B cell (primary cell): ENCODE results near the gene NEU4. TPM values are rescaled to one million over a fixed set of nuclear protein-coding genes. Genes with fewer than 3 reads are reported as not detected.

ENCODE experiments used
- ATAC-seq: fragments of 200-7000 bp; cut with Tn5 transposase; one replicate; pipeline ENCODE4 v1.10.0; 2021; ENCODE audit warnings: low read depth, mild to moderate bottlenecking, moderate number of reproducible peaks, moderate library complexity
- CTCF ChIA-PET: fragments of 350-600 bp; sonication (Branson Sonifier 250); formaldehyde crosslinking; loops from one replicate; lab custom pipeline; 2021; ENCODE audit warnings: antibody characterized with exemption, inconsistent platforms; lab: Charles Lee
- POLR2A ChIA-PET: fragments of 350-600 bp; sonication (Branson Sonifier 250); formaldehyde crosslinking; loops from one replicate; lab custom pipeline; 2021; ENCODE audit warnings: antibody characterized with exemption; lab: Charles Lee
- DNase-seq: peaks from one replicate; pipeline ENCODE4 v3.0.0; 2013
- H2AFZ ChIP-seq: 2 replicates; pipeline ENCODE4 v1.6.1; 2012; ENCODE audit warnings: mild to moderate bottlenecking, low read depth, low read length; ENCODE audit not compliant: insufficient read depth, poor library complexity, severe bottlenecking
- H3K27ac ChIP-seq, 2 donors: 1 replicate in 1 of 2; 2 replicates in 1 of 2; pipeline ENCODE4 v1.5.1; 2012 to 2013; ENCODE audit warnings: low read length in 2 of 2, mild to moderate bottlenecking in 2 of 2, moderate library complexity in 1 of 2
- H3K27me3 ChIP-seq, 4 experiments: fragments of 200-600 bp in 1 of 4; sonication (generic) in 1 of 4; replicated peaks in 1 of 4; 1 replicate in 2 of 4; 2 replicates in 2 of 4; pipeline versions ENCODE4 v1.6.1 to v1.7.0; 2013 to 2016; ENCODE audit warnings: low read length in 3 of 4, mild to moderate bottlenecking in 2 of 4, mixed read lengths in 1 of 4, moderate library complexity in 1 of 4; ENCODE audit not compliant: insufficient read depth in 4 of 4, control insufficient read depth in 3 of 4; ENCODE audit errors: control extremely low read depth in 1 of 4
- H3K36me3 ChIP-seq, 2 experiments: replicated peaks in 1 of 2; 1 replicate in 1 of 2; 2 replicates in 1 of 2; pipeline versions ENCODE4 v1.6.1 to v1.7.1; 2013; ENCODE audit warnings: low read length in 1 of 2; ENCODE audit not compliant: insufficient read depth in 2 of 2, control insufficient read depth in 1 of 2; ENCODE audit errors: control extremely low read depth in 1 of 2, extremely low read depth in 1 of 2
- H3K4me1 ChIP-seq, 2 donors: fragments of 200-600 bp in 1 of 2; sonication (generic) in 1 of 2; 1 replicate in 1 of 2; 2 replicates in 1 of 2; pipeline versions ENCODE4 v1.5.1 to v1.6.1; 2013 to 2017; ENCODE audit warnings: low read length in 2 of 2; ENCODE audit not compliant: control insufficient read depth in 2 of 2, insufficient read depth in 2 of 2
- H3K4me2 ChIP-seq: replicated peaks from 2 replicates; pipeline ENCODE3; 2012; ENCODE audit warnings: mild to moderate bottlenecking, low read depth, low read length; ENCODE audit not compliant: poor library complexity, severe bottlenecking
- H3K4me3 ChIP-seq, 5 experiments: fragments of 200-600 bp in 1 of 5; sonication (generic) in 1 of 5; 1 replicate in 3 of 5; 2 replicates in 2 of 5; pipeline versions ENCODE4 v1.5.1 to v1.7.0; 2011 to 2016; ENCODE audit warnings: low read length in 4 of 5, mild to moderate bottlenecking in 4 of 5, low read depth in 2 of 5, control low read depth in 1 of 5, moderate library complexity in 1 of 5; ENCODE audit not compliant: insufficient read depth in 1 of 5; ENCODE audit errors: control extremely low read depth in 1 of 5, extremely low read depth in 1 of 5
- H3K79me2 ChIP-seq: fragments of 200-600 bp; sonication (generic); one replicate; pipeline ENCODE4 v1.6.0; 2016; ENCODE audit warnings: low read length; ENCODE audit not compliant: control insufficient read depth, insufficient read depth
- H3K9ac ChIP-seq: fragments of 200-600 bp; sonication (generic); 2 replicates; pipeline ENCODE4 v1.6.1; 2017; ENCODE audit warnings: mild to moderate bottlenecking, low read length, moderate library complexity
- H3K9me3 ChIP-seq, 3 donors: one replicate each; pipeline versions ENCODE4 v1.6.1 to v1.7.1; 2013; ENCODE audit warnings: low read length in 2 of 3; ENCODE audit not compliant: control insufficient read depth in 2 of 3, insufficient read depth in 1 of 3; ENCODE audit errors: control extremely low read depth in 1 of 3
- H4K20me1 ChIP-seq: 2 replicates; pipeline ENCODE4 v1.6.0; 2012; ENCODE audit warnings: mild to moderate bottlenecking, low read length; ENCODE audit not compliant: insufficient read depth, control insufficient read depth, poor library complexity, severe bottlenecking
- H3K27ac Mint-ChIP-seq: one replicate; pipeline ENCODE4 v1.8.0; 2021; ENCODE audit warnings: mixed read lengths
- H3K27me3 Mint-ChIP-seq: one replicate; pipeline ENCODE4 v1.8.0; 2021; ENCODE audit warnings: mixed read lengths
- H3K4me1 Mint-ChIP-seq: one replicate; pipeline ENCODE4 v1.8.0; 2021; ENCODE audit warnings: mixed read lengths
- H3K4me3 Mint-ChIP-seq: one replicate; pipeline ENCODE4 v1.8.0; 2021; ENCODE audit warnings: mixed read lengths
- H3K9me3 Mint-ChIP-seq: one replicate; pipeline ENCODE4 v1.8.0; 2022; ENCODE audit warnings: mixed read lengths; ENCODE audit not compliant: insufficient read depth
- CTCF ChIP-seq: fragments of 200-600 bp; IDR thresholded peaks from one replicate; pipeline ENCODE4 v1.8.0; 2022; ENCODE audit warnings: antibody characterized with exemption, mild to moderate bottlenecking
- EZH2 ChIP-seq: IDR thresholded peaks from 2 replicates; pipeline ENCODE4 v1.6.1; 2012; ENCODE audit warnings: borderline replicate concordance, low read depth, mild to moderate bottlenecking, moderate library complexity, low read length; ENCODE audit not compliant: insufficient read depth, poor library complexity, severe bottlenecking
- WGBS: methylation state at CpG from one replicate; pipeline ENCODE4 v1.1.5; 2013; ENCODE audit warnings: missing lambda C conversion rate; ENCODE audit not compliant: insufficient coverage; 5-methylcytosine and 5-hydroxymethylcytosine counted together
- intact Hi-C: fragments of 100-400 bp; cut with micrococcal nuclease; formaldehyde crosslinking; loops from one replicate; pipeline ENCODE4 v1.10.0; 2022
- polyA plus RNA-seq: library from polyadenylated mRNA; depleted of rRNA; stranded (reverse); fragments of >200 nt; gene quantifications from 2 replicates; pipeline ENCODE4 v1.2.3, GENCODE V29; 2012
- total RNA-seq, 2 donors: library from RNA; stranded (reverse); fragments of 120-200 nt in 1 of 2; gene quantifications; 1 replicate in 1 of 2; 2 replicates in 1 of 2; pipeline versions ENCODE4 v1.2.3 to v1.2.4, GENCODE V29; 2013 to 2022

NEU4 gene
- total and polyA plus RNA-seq, 2 donors (not counting 1 experiment from before 2014, with no cell fraction given): 0.19 TPM; not detected in 1

GRCh38 chr2:241857041-241857541 is 48.1 kb downstream of the NEU4 start:
- Mint-ChIP-seq H3K27ac (no peak overlapping the region), H3K9me3 (no peaks in the 10 kb centered on the region), H3K4me3 (no peak overlapping the region), H3K27me3 (peaks cover 13% of the 10 kb centered on the region), H3K4me1 (peaks cover 24% of the 10 kb centered on the region)
- Histone ChIP-seq H3K4me1 (peaks cover 16 to 35% of the 10 kb centered on the region in 2 donors), H3K4me3 (no peak overlapping the region), H3K27me3 (peaks cover 0 to 16% (median 3%) of the 10 kb centered on the region in 4 experiments), H3K9me3 (no peaks in the 10 kb centered on the region), H3K27ac (no peak overlapping the region), H4K20me1 (no peaks in the 10 kb centered on the region), H3K4me2 (no peak overlapping the region), H3K9ac (no peak overlapping the region), H2AFZ (no peak overlapping the region), H3K36me3 (no peaks in the 10 kb centered on the region), H3K79me2 (no peaks in the 10 kb centered on the region)
- TF ChIP-seq EZH2 (no peak), CTCF (no peak)
- intact Hi-C loops: no loop called here
- DNase-seq: no peak
- CTCF ChIA-PET: no interaction called here
- POLR2A ChIA-PET: no interaction called here
- 98% methylated on average over 16 of the region's 28 CpGs for WGBS
- ATAC-seq: no peak

GRCh38 chr2:241857572-241858121 is 48.7 kb downstream of the NEU4 start:
- H3K27ac ChIP-seq: no peak overlapping the region
- no peaks in the 10 kb centered on the region for H3K79me2 ChIP-seq
- H3K4me1 ChIP-seq: peaks cover 16 to 35% of the 10 kb centered on the region in 2 donors
- TF ChIP-seq EZH2 (no peak), CTCF (no peak)
- H3K9ac ChIP-seq: no peak overlapping the region
- POLR2A ChIA-PET: interaction anchor here (1.5 kb wide), 1 partner anchor 13 kb away, joined by 8 read pairs; no protein-coding TSS in a partner anchor
- H3K4me1 Mint-ChIP-seq: peaks cover 24% of the 10 kb centered on the region
- no peaks in the 10 kb centered on the region for H3K36me3 ChIP-seq
- DNase-seq (no peak), ATAC-seq (no peak)
- CTCF ChIA-PET: no interaction called here
- H2AFZ ChIP-seq: no peak overlapping the region
- H3K27me3 Mint-ChIP-seq: peaks cover 13% of the 10 kb centered on the region
- peaks cover 0 to 22% (median 5%) of the 10 kb centered on the region in 4 experiments for H3K27me3 ChIP-seq
- no peak overlapping the region for H3K4me3 ChIP-seq
- H3K4me3 Mint-ChIP-seq: no peak overlapping the region
- H4K20me1 ChIP-seq: no peaks in the 10 kb centered on the region
- 80% methylated on average over 18 of the region's 18 CpGs for WGBS
- no peak overlapping the region for H3K4me2 ChIP-seq
- intact Hi-C loops: no loop called here
- H3K9me3 Mint-ChIP-seq: no peaks in the 10 kb centered on the region
- H3K27ac Mint-ChIP-seq: peak overlapping the region; percentile 32
- no peaks in the 10 kb centered on the region for H3K9me3 ChIP-seq
